ENCODE results near the gene RAI1. TPM values are rescaled to one million over a fixed set of nuclear protein-coding genes. Genes with fewer than 3 reads are reported as not detected.

The RAI1 gene
- total and polyA plus RNA-seq, 2 experiments from 2014 or later, result 0.87 to 0.89 TPM

GRCh38 chr17:17787568-17787967, 106.3 kb downstream of the RAI1 start (continued):
- TF ChIP-seq ZNF462 (CRISPR knock-in tag; IDR thresholded peaks at IDR 0.05) (no peak), CTCF (conservative IDR thresholded peaks at IDR 0.05; ENCODE audit: low read depth in 2 of 2) (no peak), EZH2phosphoT487 (IDR thresholded peaks at IDR 0.05; ENCODE audit: unreplicated experiment) (no peak), JUNB (IDR thresholded peaks at IDR 0.05; ENCODE audit: unreplicated experiment) (no peak), ETS1 (IDR thresholded peaks at IDR 0.05) (no peak), CREB1 (CRISPR knock-in tag; IDR thresholded peaks at IDR 0.05; ENCODE audit: low read depth) (no peak), NANOG (IDR thresholded peaks at IDR 0.05; ENCODE audit: borderline replicate concordance) (no peak)

Measured in GM23338 (cell line).